H1 (cell line): ENCODE measurements around the gene KCTD7. TPM values are rescaled to one million over a fixed set of nuclear protein-coding genes. Genes with fewer than 3 reads are reported as not detected.

Experiments
- ASH2L ChIP-seq: fragments of 200-600, 300-600 bp; sonication (generic); IDR thresholded peaks from one replicate; pipeline ENCODE4 v1.7.1; 2017; ENCODE audit warnings: low read length
- CHD2 ChIP-seq: IDR thresholded peaks from 2 replicates; pipeline ENCODE4 v1.6.1; 2012; ENCODE audit warnings: low read length, improper control_type of control experiment
- CREB1 ChIP-seq: IDR thresholded peaks from 2 replicates; pipeline ENCODE4 v1.6.1; 2012; ENCODE audit warnings: inconsistent platforms
- FOSL1 ChIP-seq: IDR thresholded peaks from 2 replicates; pipeline ENCODE4 v1.6.1; 2011; ENCODE audit warnings: mild to moderate bottlenecking, low read depth, low read length, moderate library complexity; ENCODE audit not compliant: insufficient read depth
- GABPA ChIP-seq: IDR thresholded peaks from 2 replicates; pipeline ENCODE4 v1.6.1; 2011; ENCODE audit warnings: mild to moderate bottlenecking, low read length, moderate library complexity, borderline replicate concordance; ENCODE audit not compliant: insufficient read depth
- HDAC2 ChIP-seq, 2 experiments: fragments of 300-600 bp in 1 of 2; sonication (generic) in 1 of 2; IDR thresholded peaks; 2 replicates each; pipeline ENCODE4 v1.6.1; 2011 to 2012; ENCODE audit warnings: low read depth in 2 of 2, low read length in 2 of 2, mild to moderate bottlenecking in 2 of 2, moderate library complexity in 2 of 2, borderline replicate concordance in 1 of 2, inconsistent platforms in 1 of 2
- KDM1A ChIP-seq: fragments of 200-600, 300-600 bp; sonication (generic); IDR thresholded peaks from 2 replicates; pipeline ENCODE4 v1.7.1; 2016; ENCODE audit warnings: mild to moderate bottlenecking, low read length, borderline replicate concordance
- POLR2A ChIP-seq, 2 experiments: IDR thresholded peaks; 1 replicate in 1 of 2; 2 replicates in 1 of 2; pipeline ENCODE4 v1.6.1; 2011; ENCODE audit warnings: low read depth in 2 of 2, low read length in 2 of 2, mild to moderate bottlenecking in 2 of 2; ENCODE audit errors: control extremely low read depth in 1 of 2
- SIN3A ChIP-seq, 2 experiments: IDR thresholded peaks in 1 of 2; conservative IDR thresholded peaks in 1 of 2; 2 replicates each; pipeline ENCODE4 v1.6.1; 2011 to 2012; ENCODE audit warnings: low read length in 2 of 2, improper control_type of control experiment in 1 of 2, low read depth in 1 of 2, mild to moderate bottlenecking in 1 of 2
- TBP ChIP-seq: IDR thresholded peaks from 2 replicates; pipeline ENCODE4 v1.6.1; 2011; ENCODE audit warnings: low read depth, low read length, improper control_type of control experiment
- YY1 ChIP-seq: IDR thresholded peaks from 2 replicates; pipeline ENCODE4 v1.6.1; 2011; ENCODE audit warnings: low read depth, mild to moderate bottlenecking, low read length
- polyA plus RNA-seq, 7 experiments: library from polyadenylated mRNA; depleted of rRNA in 3 of 7; stranded (reverse) in 5 of 7; unstranded in 2 of 7; fragments of >200 nt in 5 of 7; fragments of 200-250 nt in 2 of 7; gene quantifications; 1 replicate in 5 of 7; 2 replicates in 1 of 7; 4 replicates in 1 of 7; pipeline versions ENCODE4 v1.2.1 to v1.2.3, GENCODE V29; 2011 to 2013; ENCODE audit warnings: missing spikeins in 2 of 7, mixed read lengths in 2 of 7
- total RNA-seq: library from RNA; stranded (reverse); fragmentation: NEBNext Ultra II Directional; extraction: Animal tissue kit (Norgen Biotek cat#: 25700); gene quantifications from 2 replicates; pipeline ENCODE4 v1.2.1, GENCODE V29; 2021
- TF ChIP-seq, protein P1 (sequence below): IDR thresholded peaks from 2 replicates; pipeline ENCODE4 v1.6.1; 2012; ENCODE audit warnings: inconsistent platforms

Gene KCTD7
- total and polyA plus RNA-seq, 2 of the 8 experiments (the other 6 are each of a cell fraction or from before 2014, with no cell fraction given), result 8.6 to 11.9 TPM

DNA sequence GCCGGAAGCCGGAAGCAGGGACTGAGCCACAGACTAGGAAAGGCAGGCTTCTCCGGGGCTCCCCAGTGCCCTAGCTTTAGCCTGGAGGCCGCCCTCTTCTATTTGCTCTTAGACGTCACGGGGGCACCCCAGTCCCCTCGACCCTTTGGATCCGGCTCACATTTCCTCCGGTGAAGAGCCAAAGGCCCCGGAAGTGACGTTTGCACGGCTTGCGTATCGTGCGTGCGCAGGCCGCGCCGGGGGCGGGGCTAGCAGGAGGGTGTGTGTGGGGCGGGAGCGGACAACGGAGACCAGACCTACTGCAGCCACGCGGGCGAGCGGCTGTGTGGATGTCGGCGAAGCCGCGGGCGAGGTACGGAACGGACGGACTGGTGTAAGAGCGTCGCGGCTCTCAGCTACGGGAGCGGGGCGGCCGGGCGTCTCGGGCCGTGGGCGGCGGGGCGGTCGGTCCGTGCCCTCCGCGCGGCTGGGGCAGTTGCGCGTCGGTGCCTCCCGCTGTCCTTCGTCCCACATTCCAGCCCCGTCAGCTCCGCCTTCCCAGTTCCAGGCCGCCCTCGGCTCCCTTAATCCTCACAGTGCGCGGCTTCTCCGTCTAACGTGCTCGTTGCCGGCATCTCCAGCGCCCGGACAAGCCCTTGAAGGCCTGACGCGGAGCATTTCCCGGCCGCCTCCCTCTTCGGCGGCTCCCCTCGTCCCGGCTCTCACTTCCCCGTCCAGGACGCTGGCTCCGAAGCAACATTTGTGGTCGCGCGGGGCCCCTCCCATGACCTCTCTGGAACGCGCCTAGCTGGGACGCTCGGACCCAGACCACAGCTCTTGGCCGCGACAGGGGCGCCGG, 25.8 kb downstream of the KCTD7 start (continued):
- TF ChIP-seq FOSL1 (no peak), GABPA (peak; percentile 86; the same call in 1 of the 2 replicates), SIN3A (conservative IDR thresholded peaks at IDR 0.05 in 1 of 2, IDR thresholded peaks at IDR 0.05 in 1 of 2; ENCODE audit: low read depth in 1 of 2, low read length in 2 of 2) (0 out of 4 replicates have a peak, but pooled peaks of 1 of the 2 experiments have one; percentile 57), POLR2A (IDR thresholded peaks at IDR 0.05; ENCODE audit: control extremely low read depth in 1 of 2, low read depth in 2 of 2, low read length in 2 of 2) (peak; percentile 96 to 99), HDAC2 (IDR thresholded peaks at IDR 0.05; ENCODE audit: borderline replicate concordance in 1 of 2, low read depth in 2 of 2, low read length in 2 of 2) (0 out of 4 replicates have a peak, but pooled peaks of 1 of the 2 experiments have one; percentile 76), ASH2L (peak; percentile 78), CREB1 (peak; percentile 94), KDM1A (no peak), YY1 (no peak), CHD2 (no peak), TBP (peak; percentile 88)
- TF ChIP-seq, protein P1, sequence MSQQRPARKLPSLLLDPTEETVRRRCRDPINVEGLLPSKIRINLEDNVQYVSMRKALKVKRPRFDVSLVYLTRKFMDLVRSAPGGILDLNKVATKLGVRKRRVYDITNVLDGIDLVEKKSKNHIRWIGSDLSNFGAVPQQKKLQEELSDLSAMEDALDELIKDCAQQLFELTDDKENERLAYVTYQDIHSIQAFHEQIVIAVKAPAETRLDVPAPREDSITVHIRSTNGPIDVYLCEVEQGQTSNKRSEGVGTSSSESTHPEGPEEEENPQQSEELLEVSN, result peak; percentile 94
